HG02973 (cell line): ENCODE results near the gene CCT8L2.
"Not testable (repeated sequence)": the region's sequence is repeated elsewhere in the genome, so short reads cannot be mapped to it uniquely, and the experiment has no call there.

Experiments used
- ATAC-seq: cut with Tn5 transposase; IDR thresholded peaks from one replicate; pipeline ENCODE4 v1.9.1; 2021; ENCODE audit warnings: moderate library complexity; ENCODE audit not compliant: unreplicated experiment

Gene CCT8L2, protein sequence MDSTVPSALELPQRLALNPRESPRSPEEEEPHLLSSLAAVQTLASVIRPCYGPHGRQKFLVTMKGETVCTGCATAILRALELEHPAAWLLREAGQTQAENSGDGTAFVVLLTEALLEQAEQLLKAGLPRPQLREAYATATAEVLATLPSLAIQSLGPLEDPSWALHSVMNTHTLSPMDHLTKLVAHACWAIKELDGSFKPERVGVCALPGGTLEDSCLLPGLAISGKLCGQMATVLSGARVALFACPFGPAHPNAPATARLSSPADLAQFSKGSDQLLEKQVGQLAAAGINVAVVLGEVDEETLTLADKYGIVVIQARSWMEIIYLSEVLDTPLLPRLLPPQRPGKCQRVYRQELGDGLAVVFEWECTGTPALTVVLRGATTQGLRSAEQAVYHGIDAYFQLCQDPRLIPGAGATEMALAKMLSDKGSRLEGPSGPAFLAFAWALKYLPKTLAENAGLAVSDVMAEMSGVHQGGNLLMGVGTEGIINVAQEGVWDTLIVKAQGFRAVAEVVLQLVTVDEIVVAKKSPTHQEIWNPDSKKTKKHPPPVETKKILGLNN

DNA sequence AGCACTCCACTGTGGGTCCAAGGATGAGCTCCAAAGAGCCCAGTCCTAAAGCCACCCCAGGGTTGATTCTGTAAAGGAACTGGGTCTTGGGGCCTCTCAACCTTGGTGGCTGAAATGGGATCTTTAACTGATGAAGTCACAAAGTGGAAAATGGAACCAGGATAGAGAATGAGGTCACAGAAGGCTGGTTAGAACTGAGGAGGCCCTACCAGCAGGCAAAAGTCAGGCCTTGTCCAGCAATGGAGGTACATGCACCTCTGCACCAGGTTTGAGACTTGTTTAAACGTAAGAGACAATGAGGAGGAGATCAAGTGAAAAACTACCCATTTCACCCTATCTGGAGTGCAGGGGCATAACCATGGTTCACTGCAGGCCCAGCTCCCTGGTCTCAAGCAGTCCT, at the start of gene CCT8L2:
Gene CCT8L2, minus strand, starts transcription at position 101 of the 400 bp plus-strand sequence. CDS start 260 bp downstream, outside the sequence.
- ATAC-seq: not testable (repeated sequence)

DNA sequence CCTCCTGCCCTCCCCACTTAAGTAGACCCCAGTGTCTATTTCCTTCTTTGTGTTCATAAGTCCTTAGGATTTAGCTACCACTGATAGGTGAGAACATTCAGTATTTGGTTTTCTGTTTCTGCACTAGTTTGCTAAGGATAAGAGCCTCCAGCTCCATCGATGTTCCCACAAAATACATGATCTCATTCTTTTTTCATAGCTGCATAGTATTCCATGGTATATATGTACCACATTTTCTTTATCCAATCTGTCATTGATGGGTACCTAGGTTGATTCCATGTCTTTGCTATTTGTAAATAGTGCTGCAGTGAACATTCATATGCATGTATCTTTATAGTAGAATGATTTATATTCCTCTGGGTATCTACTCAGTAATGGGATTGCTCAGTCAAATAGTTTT, 42.8 kb upstream of the CCT8L2 start:
- not testable (repeated sequence) for ATAC-seq

DNA sequence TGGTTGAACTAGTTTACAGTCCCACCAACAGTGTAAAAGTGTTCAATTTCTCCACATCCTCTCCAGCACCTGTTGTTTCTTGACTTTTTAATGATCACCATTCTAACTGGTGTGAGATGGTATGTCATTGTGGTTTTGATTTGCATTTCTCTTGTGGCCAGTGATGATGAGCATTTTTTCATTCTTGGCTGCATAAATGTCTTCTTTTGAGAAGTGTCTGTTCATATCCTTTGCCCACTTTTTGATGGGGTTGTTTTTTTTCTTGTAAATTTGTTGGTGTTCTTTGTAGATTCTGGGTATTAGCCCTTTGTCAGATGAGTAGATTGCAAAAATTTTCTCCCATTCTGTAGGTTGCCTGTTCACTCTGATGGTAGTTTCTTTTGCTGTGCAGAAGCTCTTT, 41.5 kb upstream of the CCT8L2 start:
- ATAC-seq: not testable (repeated sequence)

DNA sequence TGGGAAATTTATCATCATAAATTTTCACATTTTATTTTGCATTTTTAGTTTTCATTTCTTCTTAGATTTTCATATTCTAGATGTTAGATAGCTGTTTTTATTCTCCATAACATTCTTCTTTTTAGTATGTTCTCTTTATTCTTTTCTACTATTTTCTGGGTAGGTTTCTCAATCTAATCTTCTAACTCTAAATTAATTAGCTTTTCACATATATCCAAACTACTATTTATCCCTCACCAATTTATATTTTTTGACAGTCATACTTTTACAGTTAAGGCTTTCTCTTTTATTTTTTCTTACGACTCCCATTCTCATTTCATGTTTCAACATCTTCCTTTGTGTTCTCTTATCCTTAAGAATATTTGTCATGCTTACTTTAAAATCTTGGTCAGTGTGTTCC, 35.9 kb upstream of the CCT8L2 start:
- ATAC-seq: not testable (repeated sequence)

DNA sequence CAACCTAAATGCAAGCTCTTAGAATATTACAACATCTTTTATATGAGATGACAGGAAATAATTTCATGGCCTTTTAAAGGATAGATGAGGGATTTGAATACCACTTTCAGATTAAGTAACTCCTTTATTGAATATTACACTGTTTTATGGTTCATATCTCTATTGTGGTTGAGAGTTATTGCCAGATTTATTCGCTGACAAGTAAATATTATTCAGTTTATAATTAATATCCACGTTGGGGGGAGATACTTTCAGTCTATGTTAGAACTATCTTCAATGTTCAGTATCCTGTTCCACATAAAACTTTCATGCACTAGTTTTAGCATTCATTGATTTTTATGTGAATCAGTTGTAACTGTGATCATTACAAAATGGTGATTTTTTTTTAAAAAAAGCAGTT, 32.4 kb upstream of the CCT8L2 start:
- not testable (repeated sequence) for ATAC-seq

DNA sequence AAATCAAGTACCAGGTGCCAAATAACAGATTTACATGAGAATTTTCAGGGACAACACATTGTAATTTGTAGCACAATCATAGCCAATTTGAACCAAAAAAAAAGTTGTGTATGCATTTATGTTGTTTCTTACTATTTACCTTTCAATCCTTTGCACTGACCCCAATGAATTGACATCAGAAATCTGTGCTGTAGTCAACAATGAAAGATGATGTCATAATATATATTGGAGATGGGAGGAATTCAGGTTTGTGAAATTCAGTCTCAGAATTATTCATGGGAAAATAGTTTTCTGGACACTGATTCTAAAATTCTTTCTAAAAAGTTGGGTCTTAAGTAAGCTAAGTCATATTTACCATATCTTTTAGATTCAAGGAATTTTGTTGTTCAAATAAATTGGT, 31.0 kb upstream of the CCT8L2 start:
- not testable (repeated sequence) for ATAC-seq

DNA sequence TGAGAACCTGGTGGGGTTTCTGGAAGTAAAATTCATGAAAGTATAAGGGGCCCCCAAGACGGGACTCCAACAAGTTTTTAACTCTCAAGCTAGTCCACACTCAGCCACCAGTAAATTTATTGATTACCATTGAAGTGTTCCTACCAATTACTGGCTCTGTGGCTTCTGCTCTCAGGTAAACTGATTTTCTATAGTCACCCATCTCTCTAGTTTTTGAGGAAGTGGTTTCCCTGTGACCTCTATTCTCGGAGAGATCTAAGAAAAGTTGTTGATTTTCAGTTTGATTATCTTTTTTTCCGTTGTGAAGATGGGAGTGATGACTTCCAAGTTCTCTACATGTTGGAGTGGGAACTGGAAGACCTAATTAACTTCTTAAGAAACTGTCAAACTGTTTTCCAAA, 24.9 kb upstream of the CCT8L2 start:
- not testable (repeated sequence) for ATAC-seq

DNA sequence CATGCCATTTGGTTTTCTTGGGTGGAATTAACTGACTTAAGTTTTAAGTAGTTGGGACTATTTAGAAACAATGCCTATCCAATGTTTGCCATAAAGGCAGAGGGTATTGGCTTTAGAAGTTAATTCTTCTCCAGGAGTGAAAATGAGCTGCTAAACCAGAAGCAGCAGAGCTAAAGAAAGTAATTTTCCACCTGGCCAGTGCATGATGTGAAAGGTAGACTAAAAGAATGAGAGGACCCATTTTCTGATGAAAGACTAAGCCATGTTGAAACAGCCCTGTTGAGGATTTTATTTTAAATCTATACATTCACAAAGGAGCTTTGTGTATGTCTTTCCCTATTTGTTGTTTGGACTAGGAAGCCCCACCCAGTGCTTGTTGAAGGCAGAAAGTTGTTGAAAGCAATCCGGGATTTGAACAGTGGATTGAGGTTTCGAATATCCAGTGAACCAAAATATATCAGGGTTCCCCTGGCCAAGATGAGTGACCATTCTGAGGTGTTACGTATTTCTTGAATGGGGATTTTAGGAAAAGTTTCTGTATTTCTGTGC, 23.9 kb upstream of the CCT8L2 start:
- ATAC-seq: not testable (repeated sequence)

DNA sequence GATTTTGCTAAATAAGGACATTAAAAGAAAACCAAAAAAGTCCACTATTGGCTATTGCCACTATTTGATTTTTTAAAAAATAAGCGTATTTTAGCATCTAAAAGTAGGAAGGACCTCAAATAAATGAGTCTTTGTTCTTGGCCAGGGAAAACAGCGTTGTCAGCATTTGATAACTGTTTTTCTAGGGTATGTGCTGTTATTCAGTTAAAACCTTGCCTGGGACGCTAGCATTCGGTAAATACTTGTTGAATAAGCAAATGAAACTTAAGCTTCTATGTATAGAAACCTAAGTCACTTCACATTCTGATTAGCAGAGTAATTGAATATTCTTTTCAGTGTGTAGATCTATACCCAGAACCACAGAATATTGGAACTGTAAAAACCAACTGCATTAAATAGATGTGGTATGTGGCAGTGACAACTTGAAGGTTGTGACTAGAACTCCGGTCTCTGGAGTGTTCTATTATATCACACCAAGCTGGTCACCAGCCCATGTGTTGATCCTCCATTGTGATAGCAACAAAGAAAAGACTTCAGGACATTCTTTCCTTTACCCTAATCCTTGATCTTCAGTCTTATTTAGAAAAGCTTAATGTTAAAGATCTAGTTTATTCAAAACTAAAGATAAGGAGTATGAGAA, 23.1 kb upstream of the CCT8L2 start:
- ATAC-seq: not testable (repeated sequence)

DNA sequence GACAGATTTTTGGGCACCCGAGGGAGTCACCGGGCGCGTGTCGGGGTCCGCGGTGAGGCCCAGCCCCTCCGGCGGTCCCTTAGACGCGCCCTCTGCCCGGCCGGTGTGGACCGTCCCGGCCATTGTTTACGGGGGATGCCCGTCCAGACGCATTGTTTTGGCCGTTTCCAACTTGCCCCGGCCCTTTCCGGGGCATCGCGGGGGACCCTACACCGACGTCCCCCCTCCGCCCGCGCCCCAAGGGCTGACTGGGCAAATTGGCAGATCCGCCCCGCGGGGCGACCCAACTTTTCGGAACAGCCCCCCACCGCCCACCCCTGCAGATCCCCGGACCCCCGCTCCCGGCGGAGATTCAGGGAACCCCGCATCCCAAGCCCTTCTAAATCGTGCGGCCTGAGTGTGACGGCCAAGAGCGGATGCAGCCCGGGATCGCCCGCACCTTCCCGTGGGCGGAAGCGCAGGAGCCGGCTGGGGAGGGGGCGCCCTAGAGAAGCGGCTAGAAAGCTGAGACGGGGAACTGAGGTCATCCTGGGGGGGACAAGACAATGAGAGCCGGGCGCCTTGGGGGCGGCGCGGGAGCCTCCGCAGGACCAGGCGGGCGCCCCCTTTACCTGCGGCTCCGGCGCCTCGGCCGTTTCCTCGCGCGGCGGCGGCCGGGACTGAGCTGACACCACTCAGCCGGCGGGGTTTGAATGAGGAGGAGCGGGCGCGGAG, 17.1 kb upstream of the CCT8L2 start:
- no peak for ATAC-seq

DNA sequence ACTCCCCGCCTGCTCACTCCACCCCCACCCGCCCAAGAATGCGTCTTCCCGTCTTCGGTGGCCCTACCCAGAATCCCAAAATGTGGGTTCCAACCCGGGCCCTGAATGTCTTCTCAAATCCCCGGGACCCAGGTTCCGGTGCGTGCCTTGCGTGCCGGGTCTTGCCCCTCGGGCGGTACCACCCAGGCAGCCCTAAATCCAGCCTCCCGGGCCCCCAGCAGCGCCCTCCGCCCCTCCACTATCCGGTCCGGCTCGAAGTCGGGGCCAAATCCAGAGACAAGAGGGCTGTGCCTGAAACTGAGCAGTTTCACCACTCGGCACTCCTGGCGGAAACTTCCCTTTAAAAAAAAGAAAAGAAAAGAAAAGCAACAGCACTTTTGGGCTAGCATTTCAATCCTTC, 16.3 kb upstream of the CCT8L2 start:
- no peak for ATAC-seq

DNA sequence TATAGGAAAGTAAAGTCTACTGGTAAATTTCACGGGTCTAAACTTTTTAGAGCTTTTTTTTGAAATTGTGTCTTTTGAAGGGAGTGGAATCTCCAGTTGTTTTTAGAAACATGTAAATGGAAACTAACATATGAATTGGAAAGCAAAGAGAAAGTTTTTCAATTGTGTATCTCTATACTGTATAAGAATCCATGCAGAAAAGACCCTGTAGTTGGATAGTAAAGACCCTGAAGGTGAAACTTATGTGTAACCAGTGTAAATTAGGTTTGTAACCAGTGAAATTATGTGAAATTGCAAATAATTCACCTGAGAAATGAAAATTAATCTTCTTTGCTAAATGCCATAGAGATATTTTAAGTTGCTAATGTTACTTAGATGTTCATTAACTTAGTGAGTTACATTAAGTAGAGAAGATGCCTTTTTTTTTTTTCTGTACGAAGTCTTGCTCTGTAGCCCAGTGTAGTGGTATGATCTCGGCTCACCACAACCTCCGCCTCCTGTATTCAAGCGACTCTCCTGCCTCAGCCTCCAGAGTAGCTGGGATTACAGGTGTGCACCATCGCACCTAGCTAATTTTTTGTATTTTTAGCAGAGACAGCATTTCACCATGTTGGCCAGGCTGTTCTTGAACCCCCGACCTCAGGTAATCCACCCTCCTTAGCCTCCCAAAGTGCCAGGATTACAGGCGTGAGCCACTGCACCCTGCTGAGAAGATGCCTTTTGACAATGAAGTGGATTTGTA, 11.8 kb upstream of the CCT8L2 start:
- ATAC-seq: not testable (repeated sequence)

DNA sequence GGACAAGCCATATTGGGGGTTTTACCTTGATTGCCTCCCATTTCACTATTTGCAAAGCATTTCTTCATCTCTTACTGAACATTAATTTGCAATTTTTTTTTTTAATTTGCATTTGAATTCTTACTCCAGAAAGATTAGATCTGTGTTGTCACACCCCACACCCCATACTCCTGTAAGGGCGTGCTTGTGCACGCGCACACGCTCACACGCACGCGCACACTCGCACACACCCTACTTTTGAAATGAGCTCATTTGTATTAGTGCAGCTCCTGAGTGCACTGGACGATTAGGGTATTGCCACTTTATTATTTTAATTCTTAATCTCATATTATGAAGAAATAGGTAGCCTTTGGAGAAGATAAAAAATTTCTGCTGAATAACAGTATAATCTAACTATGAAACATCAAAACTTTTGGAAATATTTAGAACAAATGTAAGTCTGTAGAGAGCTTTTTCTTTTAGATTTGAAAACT, 11.2 kb upstream of the CCT8L2 start:
- not testable (repeated sequence) for ATAC-seq

DNA sequence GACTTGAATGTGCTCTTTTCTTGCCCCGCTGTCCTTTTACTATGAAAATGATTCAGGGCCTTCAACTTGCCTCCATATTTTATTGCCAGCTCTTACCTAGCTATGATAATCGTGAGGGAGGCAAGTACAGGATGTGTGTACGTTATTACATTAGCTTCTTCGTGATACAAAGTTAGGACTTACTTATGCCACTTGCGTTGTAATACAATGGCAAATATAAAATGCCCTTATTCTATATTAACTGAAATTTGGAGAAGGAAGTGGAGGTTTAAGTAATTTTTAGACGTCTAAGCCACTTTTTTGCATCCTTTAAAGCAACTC, 10.8 kb upstream of the CCT8L2 start:
- ATAC-seq: no peak

DNA sequence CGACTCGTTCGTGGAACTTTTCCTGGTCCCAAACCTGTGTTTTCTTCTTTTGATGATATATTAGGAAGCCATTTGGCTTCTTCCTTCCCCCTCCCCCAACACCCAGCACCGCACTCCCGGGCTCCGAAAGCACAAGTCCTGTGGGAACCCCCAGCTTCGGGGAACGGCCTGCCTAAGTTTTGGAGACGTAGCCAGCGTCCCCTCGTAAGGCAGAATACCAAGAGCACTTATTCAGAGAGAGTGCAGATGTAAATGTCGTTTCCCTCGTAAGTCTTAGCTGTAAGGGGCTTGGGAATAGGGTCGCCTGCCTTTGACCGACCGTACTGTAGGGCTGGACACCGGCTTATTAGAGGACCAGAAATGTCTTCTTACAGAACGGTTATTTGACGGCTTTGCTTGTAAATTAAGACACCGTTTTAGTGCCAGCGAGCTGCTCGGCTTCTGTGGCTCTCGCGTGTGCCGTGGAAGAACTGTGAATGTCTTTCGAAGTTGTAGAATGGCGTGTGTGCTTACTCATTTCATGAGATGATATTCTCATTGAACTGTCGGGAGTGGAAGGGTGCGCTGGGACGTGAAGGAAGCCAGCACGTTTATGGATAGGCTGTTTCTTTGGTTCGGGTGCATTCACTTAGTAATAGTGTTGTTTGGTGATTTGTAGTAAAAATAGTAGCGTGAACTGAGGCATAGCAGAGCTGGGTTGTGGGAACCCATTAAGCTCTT, 10.3 kb upstream of the CCT8L2 start:
- not testable (repeated sequence) for ATAC-seq

DNA sequence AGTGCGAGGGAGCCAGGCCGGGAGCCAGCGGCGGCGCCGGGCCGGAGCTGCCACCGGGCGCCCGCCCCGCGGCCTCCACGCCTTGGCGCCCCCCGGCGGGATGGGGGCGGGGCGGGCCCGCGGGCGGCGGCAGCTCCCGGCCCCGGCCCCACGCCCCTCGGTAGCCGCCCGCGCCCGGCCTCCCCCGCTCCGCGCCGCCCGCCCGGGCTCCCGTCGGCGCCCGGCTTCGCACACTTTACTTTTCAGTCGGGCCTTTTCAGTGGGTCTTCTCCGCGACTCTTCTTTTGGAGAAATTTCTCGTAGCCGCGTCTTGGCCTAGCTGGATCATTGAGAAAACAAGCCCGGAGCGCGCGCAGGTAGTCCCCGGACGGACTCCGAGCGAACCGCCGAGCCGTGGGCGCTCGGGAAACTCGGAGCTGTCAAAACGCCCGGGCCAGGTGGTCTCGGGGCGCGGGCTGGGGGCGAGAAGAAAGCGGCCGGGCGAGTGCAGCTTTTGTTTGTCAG, 9.7 kb upstream of the CCT8L2 start:
- not testable (repeated sequence) for ATAC-seq

DNA sequence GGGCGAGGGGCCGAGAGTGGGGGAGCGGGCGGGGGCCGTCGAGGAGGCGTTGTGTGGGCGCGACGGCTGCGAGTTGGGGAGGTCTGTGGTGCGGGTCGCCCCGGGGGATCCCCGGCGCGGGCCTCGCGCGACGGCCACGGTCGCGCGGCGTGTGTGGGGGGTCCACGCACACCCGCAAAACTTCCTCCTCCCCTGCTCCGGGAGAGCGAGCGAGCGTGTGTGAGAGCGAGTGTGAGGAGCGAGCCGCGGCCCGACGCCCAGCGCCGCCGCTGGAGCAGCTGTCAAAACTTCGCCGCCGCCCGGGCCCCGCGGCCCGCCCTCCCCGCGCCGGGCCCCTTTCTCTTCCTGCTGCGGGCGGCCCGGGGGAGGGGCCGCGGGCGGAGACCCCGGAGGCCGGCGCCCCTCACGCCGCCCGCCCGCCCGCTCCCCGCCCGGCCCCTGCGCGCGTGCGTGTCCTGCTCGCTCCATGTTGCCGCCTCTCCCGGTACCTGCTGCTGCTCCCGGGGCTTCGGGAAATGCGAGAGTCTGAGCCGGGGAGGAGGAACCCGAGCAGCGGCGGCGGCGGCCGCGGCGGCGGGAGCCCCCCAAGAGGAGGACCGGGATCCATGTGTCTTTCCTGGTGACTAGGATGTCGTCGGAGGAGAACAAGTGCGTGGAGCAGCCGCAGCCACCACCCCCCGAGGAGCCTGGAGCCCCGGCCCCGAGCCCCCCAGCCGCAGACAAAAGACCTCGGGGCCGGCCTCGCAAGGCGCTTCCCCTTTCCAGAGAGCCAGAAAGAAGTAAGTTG, 9.0 kb upstream of the CCT8L2 start:
- no peak for ATAC-seq

DNA sequence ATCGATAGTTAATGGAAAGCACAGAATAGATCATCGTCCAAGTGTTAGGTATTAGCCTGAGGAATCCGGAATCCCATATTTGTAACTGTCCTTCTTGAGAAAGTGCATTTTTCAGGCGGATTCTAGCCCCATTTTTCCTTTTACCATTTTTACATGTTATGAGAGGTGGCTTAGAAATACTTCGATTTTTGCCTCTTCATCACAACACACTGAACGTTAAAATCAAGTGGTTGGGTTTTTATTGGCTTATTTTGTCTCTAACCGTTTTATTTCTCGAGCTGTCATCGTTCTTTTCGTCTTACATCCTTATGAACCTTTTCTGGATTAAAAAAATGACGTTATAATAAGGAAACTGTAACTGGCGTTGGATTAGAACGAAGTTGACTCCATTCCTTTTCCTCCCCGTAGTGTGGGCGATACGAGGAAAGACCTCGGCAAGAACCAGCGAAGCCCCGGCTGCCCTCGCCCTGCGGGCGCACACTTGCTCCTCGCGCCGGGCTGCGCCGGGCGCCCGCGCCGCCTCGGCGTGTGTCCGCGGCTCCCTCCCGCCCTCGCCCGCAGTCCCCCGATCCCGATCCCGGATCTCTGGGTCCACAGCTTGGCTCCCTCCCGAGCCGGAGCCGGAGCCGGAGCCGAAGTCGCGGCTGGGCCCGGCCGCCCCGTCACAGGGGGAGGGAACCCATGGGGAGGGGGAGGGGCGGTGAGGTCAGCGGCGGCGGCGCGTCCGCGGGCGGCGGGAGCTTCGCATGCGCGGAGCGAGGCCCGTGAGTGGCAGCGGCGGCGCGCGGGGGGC, 8.2 kb upstream of the CCT8L2 start:
- ATAC-seq: not testable (repeated sequence)
